ENCODE measurements around the gene ELP5.
A peak's percentile ranks its signal among the peaks of the same experiment; 100 is the strongest.

Gene ELP5

DNA sequence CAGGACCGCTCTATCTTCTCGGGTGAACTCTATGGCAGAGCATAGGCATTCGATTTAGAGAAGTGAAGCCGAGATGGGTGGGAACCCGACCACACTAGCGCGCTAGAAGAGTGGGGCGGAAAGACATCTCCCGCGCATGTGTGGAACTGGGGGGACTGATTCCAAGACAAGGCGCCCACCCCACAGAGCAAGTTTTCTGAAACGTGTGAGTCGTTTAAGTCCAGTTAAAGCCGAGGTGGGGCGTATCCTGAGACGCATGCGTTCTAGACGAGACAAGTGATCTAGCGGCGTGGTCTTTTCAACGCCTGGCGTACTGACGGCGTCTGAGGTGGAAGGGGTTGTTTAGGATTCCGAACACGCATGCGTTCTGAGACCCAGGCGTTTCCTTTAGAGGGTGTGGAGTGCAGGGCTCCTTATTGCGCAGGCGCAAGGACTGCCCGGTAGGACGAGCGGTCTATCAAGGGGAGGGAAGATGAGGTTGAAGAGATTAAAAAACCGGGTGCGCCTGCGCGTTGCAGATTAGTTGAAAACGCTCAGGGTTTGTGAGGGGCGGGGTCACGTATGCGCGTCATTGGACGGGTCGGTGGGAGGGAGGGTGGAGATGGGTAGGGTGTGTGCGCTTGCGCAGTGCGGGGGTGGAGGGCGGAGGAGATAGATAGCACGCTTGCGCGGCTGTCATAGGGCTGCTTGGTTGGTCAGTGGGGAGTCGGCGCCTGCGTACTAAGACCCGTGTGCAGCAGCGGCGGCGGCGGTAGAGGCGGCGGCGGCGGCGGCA is 55.1 kb downstream of the ELP5 start, which contains the start of gene EIF5A:
Gene EIF5A, plus strand, starts transcription at position 718 of the 775 bp plus-strand sequence. CDS start 2,008 bp downstream, outside the sequence.
- H3K27ac ChIP-seq = peak within 1 kb of the TSS; percentile 96
- peak; percentile 97 for DNase-seq (ENCODE audit: low read depth, low spot score)

GRCh38 chr17:7307686-7308624 is 55.9 kb downstream of the ELP5 start:
- H3K27ac ChIP-seq = peak overlapping the region; percentile 96
- DNase-seq (ENCODE audit: low read depth, low spot score) = no peak

DNA sequence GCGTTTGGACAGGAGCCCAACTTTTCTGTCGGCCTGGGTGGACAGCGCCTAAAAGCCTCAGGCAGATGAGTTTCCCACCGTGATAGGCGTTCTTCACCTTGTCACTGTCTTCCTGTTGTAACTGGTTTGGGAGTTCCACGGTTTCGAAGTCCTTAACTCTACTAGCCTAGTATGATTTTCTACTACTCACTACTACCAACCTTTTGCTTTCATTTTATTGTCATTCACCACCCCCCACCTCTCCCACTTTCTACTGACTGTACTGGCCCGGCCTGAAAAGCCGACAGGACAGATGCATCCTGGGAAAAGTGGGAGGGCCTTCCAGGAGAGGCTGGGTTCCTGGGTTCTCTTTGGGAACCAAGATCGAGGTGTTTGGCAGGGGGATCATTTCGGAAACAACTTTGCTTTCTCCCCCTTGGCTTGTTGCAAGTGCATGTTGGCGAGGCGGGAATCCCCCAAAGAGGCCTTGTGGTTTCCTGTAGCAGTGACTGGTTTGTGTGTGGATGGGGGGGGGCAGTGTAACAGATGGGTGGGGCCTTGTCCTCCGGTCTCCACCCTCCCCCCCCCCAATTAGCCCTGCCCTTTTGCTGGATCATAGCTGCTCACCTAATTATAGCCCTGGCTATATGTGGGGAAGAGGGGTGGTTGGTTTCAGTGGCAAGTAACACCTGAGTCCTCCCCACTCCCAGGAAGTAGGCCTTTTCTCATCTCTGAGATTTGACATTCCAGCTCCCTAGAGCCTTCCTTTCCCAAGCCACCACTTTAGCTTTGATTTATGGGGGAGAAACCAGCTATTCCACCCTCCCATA is 56.8 kb downstream of the ELP5 start:
- no peak for DNase-seq (ENCODE audit: low read depth, low spot score)
- peak overlapping the region; percentile 96 for H3K27ac ChIP-seq

All from epithelial cell of prostate (primary cell).